BE2C (cell line): ENCODE measurements around the gene RABGAP1.

ENCODE experiments used
- DNase-seq: peaks from one replicate; pipeline ENCODE4 v3.0.0-alpha.2; 2020
- H3K27me3 ChIP-seq: fragments of 250-450 bp; sonication (Bioruptor Pico); 2 replicates; pipeline ENCODE4 v1.5.1; 2020; ENCODE audit warnings: mild to moderate bottlenecking
- H3K36me3 ChIP-seq: fragments of 250-450 bp; sonication (Bioruptor Pico); 2 replicates; pipeline ENCODE4 v1.5.1; 2020; ENCODE audit warnings: mild to moderate bottlenecking
- H3K4me1 ChIP-seq: fragments of 250-450 bp; sonication (Bioruptor Pico); 2 replicates; pipeline ENCODE4 v1.5.1; 2020
- H3K4me3 ChIP-seq: 2 replicates; pipeline ENCODE4 v1.5.1; 2011; ENCODE audit warnings: low read depth, low read length
- H3K9me3 ChIP-seq: fragments of 250-450 bp; sonication (Bioruptor Pico); 2 replicates; pipeline ENCODE4 v1.5.1; 2020
- CTCF ChIP-seq: IDR thresholded peaks from 2 replicates; pipeline ENCODE4 v1.5.1; 2012; ENCODE audit warnings: mild to moderate bottlenecking, low read depth, low read length

RABGAP1 gene

GRCh38 chr9:122978601-122979000 is 37.8 kb downstream of the RABGAP1 start:
- Histone ChIP-seq H3K4me1 (no peaks in the 10 kb centered on the region), H3K4me3 (no peak overlapping the region)
- no peak for TF ChIP-seq CTCF

GRCh38 chr9:122986010-122986409 is 45.2 kb downstream of the RABGAP1 start:
- Histone ChIP-seq H3K27me3 (no peaks in the 10 kb centered on the region), H3K9me3 (no peaks in the 10 kb centered on the region), H3K4me1 (no peaks in the 10 kb centered on the region; the same call in 1 of the 2 replicates), H3K36me3 (peaks cover 27% of the 10 kb centered on the region), H3K4me3 (no peak overlapping the region)
- no peak for TF ChIP-seq CTCF
- no peak for DNase-seq

More at GRCh38 chr9:122978601-122979000, 37.8 kb downstream of the RABGAP1 start:
- H3K27me3 ChIP-seq, result no peaks in the 10 kb centered on the region
- no peak for DNase-seq
- peaks cover 7% of the 10 kb centered on the region for H3K36me3 ChIP-seq
- H3K9me3 ChIP-seq, result no peaks in the 10 kb centered on the region

DNA sequence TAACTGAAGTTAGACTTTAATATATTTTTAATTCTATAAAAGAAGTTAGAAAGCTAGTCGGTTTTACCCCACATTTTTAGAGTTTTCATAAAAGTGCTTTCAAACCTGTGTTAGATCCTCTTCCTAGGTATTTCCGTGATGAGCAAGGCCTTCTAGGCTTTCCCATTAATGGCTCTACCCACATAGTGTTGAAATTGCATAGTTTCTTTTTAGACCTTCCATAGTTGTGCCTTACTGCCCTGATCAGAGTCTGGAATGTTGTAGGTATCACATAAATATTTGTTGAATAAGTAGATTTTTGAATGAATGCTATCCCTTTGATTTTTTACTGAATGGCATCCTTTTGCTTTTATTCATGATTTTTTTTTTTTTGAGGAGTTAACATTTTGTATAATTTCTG is 47.3 kb downstream of the RABGAP1 start:
- DNase-seq, result no peak
- no peaks in the 10 kb centered on the region; the same call in 1 of the 2 replicates for H3K4me1 ChIP-seq
- peaks cover 28% of the 10 kb centered on the region for H3K36me3 ChIP-seq
- no peaks in the 10 kb centered on the region for H3K27me3 ChIP-seq
- no peak overlapping the region for H3K4me3 ChIP-seq
- TF ChIP-seq CTCF, result no peak
- no peaks in the 10 kb centered on the region for H3K9me3 ChIP-seq

GRCh38 chr9:122988920-122989621 is 48.3 kb downstream of the RABGAP1 start:
- Histone ChIP-seq H3K4me3 (no peak overlapping the region), H3K9me3 (no peaks in the 10 kb centered on the region), H3K4me1 (no peaks in the 10 kb centered on the region; the same call in 1 of the 2 replicates), H3K36me3 (peaks cover 27% of the 10 kb centered on the region), H3K27me3 (no peaks in the 10 kb centered on the region)
- no peak for DNase-seq
- no peak for TF ChIP-seq CTCF

DNA sequence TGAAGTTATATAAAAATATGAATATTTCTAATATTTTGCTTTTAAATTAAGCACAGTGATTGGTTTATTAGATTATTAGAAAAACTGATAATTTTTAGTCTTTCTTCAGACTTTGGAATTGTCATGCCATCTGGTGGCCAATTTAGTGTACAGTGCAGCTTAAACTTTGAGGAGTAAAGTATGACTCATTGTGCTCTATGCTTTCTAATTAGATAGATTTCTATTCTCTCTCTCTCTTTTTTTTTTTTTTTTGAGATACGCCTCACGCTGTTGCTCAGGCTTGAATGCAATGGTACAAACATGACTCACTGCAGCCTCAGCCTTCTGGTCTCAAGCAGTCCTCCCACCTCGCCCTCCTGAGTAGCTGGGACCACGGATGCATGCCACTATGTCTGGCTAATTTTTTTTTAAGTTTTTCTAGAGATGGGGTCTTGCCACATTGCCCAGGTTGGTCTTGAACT is 50.6 kb downstream of the RABGAP1 start:
- Histone ChIP-seq H3K27me3 (no peaks in the 10 kb centered on the region), H3K4me1 (no peaks in the 10 kb centered on the region; the same call in 1 of the 2 replicates), H3K36me3 (peaks cover 17% of the 10 kb centered on the region), H3K9me3 (no peaks in the 10 kb centered on the region), H3K4me3 (no peak overlapping the region)
- TF ChIP-seq CTCF, result peak; percentile 74
- DNase-seq, result peak; percentile 60

- H3K9me3 ChIP-seq, result no peaks in the 10 kb centered on the region
- H3K27me3 ChIP-seq, result no peaks in the 10 kb centered on the region
- H3K36me3 ChIP-seq, result peaks cover 13% of the 10 kb centered on the region
- H3K4me3 ChIP-seq, result no peak overlapping the region
- DNase-seq, result no peak
- no peak for TF ChIP-seq CTCF
- no peaks in the 10 kb centered on the region for H3K4me1 ChIP-seq
These were observed 55.8 kb downstream of the RABGAP1 start for GRCh38 chr9:122996586-122996985.
